HG03103 (cell line): ENCODE data around the gene FAM151B.
"Not testable (repeated sequence)": the region's sequence is repeated elsewhere in the genome, so short reads cannot be mapped to it uniquely, and the experiment has no call there.

Experiments used
- ATAC-seq: cut with Tn5 transposase; IDR thresholded peaks from one replicate; pipeline ENCODE4 v1.9.1; 2021; ENCODE audit warnings: low read depth; ENCODE audit not compliant: unreplicated experiment

The FAM151B gene

GRCh38 chr5:80580291-80580690 lies 92.4 kb downstream of the FAM151B start:
- ATAC-seq: not testable (repeated sequence)

DNA sequence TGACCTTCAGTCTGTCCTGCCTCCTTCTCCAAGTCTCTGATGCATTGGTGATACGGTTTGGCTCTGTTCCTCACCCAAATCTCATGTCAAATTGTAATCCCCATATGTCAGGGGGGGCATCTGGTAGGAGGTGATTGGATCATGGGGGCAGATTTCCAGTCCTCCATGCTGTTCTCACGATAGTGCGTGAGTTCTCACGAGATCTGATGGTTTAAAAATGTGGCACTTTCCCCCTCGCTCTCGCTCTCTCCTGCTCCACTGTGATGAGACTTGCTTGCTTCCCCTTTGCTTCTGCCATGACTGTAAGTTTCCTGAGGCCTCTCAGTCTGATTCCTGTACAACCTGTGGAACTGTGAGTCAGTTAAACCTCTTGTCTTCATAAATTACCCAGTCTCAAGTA lies 96.9 kb downstream of the FAM151B start:
- no peak for ATAC-seq

DNA sequence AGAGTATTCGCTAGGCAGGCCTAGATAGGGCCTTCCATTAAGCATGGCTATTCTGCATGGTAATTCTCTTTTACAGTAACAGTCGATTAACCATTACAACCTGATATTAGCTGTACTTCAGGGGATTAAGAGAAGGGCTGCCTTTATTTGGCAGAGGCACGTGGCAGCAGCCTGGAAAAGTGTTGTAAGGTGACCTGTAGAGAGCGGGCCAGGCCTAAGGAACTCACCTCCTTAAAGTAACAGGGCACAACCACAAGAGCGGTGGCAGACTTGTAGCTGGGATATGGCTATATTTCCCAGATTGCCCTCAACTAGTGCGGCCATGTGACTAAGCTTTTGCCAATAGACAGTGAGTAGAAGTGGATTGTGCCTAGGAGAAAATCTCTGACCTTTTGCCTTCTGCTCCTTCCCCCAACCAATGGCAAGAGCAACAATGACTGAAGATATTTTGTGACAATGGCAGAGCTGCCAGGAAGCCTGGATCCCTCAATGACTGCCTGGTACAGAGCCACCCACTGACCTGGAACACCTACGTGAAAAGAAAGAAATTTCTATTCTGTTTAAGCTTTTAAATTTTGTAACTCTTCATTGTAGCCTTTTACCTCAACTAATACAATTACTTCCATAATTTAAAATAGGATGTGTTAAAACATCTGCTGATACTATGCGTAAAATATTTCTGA lies 101.1 kb downstream of the FAM151B start:
- no peak for ATAC-seq

- ATAC-seq: no peak
Measured at GRCh38 chr5:80590766-80591165, 102.9 kb downstream of the FAM151B start.

GRCh38 chr5:80591352-80591751 lies 103.5 kb downstream of the FAM151B start:
- ATAC-seq: no peak

DNA sequence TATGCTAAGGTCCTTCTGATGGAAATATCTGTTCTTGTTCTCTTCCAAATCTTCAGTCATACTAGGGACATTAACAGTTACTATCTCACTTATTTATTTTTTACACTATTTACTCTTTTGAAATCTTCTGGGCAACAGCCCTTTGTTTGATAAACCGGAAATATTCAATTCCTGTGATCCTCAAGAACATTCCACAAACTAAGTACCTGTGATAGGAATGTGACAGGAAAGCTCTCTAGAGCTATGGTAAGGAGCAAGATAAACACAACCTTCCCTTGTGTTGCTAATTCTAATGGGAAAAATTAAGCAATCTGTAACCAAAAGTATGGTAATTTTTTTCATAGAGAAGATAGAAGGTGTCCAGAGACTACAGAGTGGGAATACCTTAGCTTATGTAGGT lies 104.2 kb downstream of the FAM151B start:
- ATAC-seq: no peak
